GM12891 (cell line): Measurements from ENCODE around the gene PLEKHG2.

Source experiments
- PAX5 ChIP-seq: IDR thresholded peaks from 2 replicates; pipeline ENCODE4 v1.6.1; 2011; ENCODE audit warnings: low read length, moderate library complexity, mild to moderate bottlenecking; ENCODE audit not compliant: insufficient read depth, severe bottlenecking
- POLR2A ChIP-seq: IDR thresholded peaks from 2 replicates; pipeline ENCODE4 v1.6.1; 2011; ENCODE audit warnings: low read depth, low read length, control low read depth
- POLR2AphosphoS5 ChIP-seq: IDR thresholded peaks from 2 replicates; pipeline ENCODE4 v1.6.1; 2011; ENCODE audit warnings: low read depth, low read length, control low read depth
- POU2F2 ChIP-seq: IDR thresholded peaks from 2 replicates; pipeline ENCODE4 v1.6.1; 2011; ENCODE audit warnings: low read depth, mild to moderate bottlenecking, control low read depth, low read length, moderate library complexity
- SPI1 ChIP-seq: IDR thresholded peaks from 2 replicates; pipeline ENCODE4 v1.6.1; 2011; ENCODE audit warnings: low read depth, low read length, control low read depth
- TAF1 ChIP-seq: IDR thresholded peaks from 2 replicates; pipeline ENCODE4 v1.6.1; 2011; ENCODE audit warnings: low read depth, low read length, control low read depth

- TF ChIP-seq POLR2A (no peak), TAF1 (no peak), POLR2AphosphoS5 (no peak), POU2F2 (no peak), SPI1 (no peak), PAX5 (no peak)
Observed at GRCh38 chr19:39475748-39476147, 63.3 kb downstream of the PLEKHG2 start.
